Omental fat pad (tissue), 4 donors: Measurements from ENCODE around the gene IFNG. TPM values are rescaled to one million over a fixed set of nuclear protein-coding genes. Genes with fewer than 3 reads are reported as not detected.
"Not testable (repeated sequence)": the region's sequence is repeated elsewhere in the genome, so short reads cannot be mapped to it uniquely, and the experiment has no call there.

Experiments
- ATAC-seq: fragments of 150-250 bp; one replicate; pipeline ENCODE4 v1.9.1; 2016; ENCODE audit warnings: mild to moderate bottlenecking, moderate library complexity; ENCODE audit not compliant: low FRiP score
- DNase-seq: peaks from one replicate; pipeline ENCODE4 v3.0.0-alpha.2; 2019; ENCODE audit warnings: low spot score
- CTCF ChIP-seq, 3 donors: fragments of 450-650 bp; IDR thresholded peaks; one replicate each; pipeline ENCODE4 v1.5.1; 2016 to 2017; ENCODE audit warnings: antibody characterized with exemption in 3 of 3, mild to moderate bottlenecking in 3 of 3, moderate library complexity in 2 of 3
- total RNA-seq, 4 donors: library from RNA; depleted of rRNA; stranded (reverse); fragments of >200 nt; gene quantifications; one replicate each; pipeline ENCODE4 v1.1.0, GENCODE V29; 2016

The IFNG gene
- not detected for total RNA-seq

- no peak for TF ChIP-seq CTCF (IDR thresholded peaks at IDR 0.05)
- DNase-seq (no peak), ATAC-seq (no peak)
These were observed at the start of gene IFNG for GRCh38 chr12:68159681-68160304. Gene IFNG (minus strand): TSS chr12:68159740. CDS start chr12:68159615, 125 bp downstream.

GRCh38 chr12:68209048-68209728 is 49.6 kb upstream of the IFNG start:
- not testable (repeated sequence) for DNase-seq, ATAC-seq

GRCh38 chr12:68207276-68207675 is 47.7 kb upstream of the IFNG start:
- DNase-seq = no peak
- TF ChIP-seq CTCF (IDR thresholded peaks at IDR 0.05) = no peak
- no peak for ATAC-seq

GRCh38 chr12:68206446-68206845 is 46.9 kb upstream of the IFNG start:
- TF ChIP-seq CTCF (IDR thresholded peaks at IDR 0.05) = no peak
- ATAC-seq = no peak
- DNase-seq = no peak

- TF ChIP-seq CTCF (IDR thresholded peaks at IDR 0.05) = no peak
- DNase-seq (no peak), ATAC-seq (no peak)
These were observed 43.9 kb upstream of the IFNG start for GRCh38 chr12:68203460-68203875.

- no peak for ATAC-seq
- TF ChIP-seq CTCF (IDR thresholded peaks at IDR 0.05) = no peak
These were observed 41.3 kb upstream of the IFNG start for GRCh38 chr12:68200854-68201253.

GRCh38 chr12:68199127-68199526 is 39.6 kb upstream of the IFNG start:
- no peak for ATAC-seq
- no peak for TF ChIP-seq CTCF (IDR thresholded peaks at IDR 0.05)
- DNase-seq = no peak

More at GRCh38 chr12:68200854-68201253, 41.3 kb upstream of the IFNG start:
- DNase-seq = no peak
